Stimulated activated CD8-positive, alpha-beta memory T cell treated with anti-CD3 and anti-CD28 coated beads, Interleukin-7, amount 100 ng/mL, for 4 hours (primary cell): ENCODE data around the gene ASAP2.

ENCODE experiments used
- DNase-seq, 2 donors: peaks; one replicate each; pipeline ENCODE4 v3.0.0-alpha.2; 2020; ENCODE audit warnings: low read depth in 2 of 2

Gene ASAP2

DNA sequence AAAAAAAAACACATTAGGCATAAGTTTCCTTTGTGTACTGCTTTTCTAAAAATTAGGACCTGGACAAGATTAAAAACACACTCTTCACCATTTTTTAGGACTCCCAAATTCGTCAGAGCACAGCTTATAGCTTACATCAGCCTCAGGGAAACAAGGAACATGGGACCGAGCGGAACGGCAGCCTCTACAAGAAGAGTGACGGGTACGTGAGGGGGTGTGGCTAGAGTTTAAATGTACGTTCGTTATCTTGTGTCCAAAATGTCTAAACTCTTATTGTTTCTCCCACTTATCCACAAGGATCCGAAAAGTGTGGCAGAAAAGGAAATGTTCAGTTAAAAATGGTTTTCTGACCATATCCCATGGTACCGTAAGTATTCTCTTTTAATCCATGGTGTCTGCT, 137.8 kb downstream of the ASAP2 start:
- DNase-seq = no peak

DNA sequence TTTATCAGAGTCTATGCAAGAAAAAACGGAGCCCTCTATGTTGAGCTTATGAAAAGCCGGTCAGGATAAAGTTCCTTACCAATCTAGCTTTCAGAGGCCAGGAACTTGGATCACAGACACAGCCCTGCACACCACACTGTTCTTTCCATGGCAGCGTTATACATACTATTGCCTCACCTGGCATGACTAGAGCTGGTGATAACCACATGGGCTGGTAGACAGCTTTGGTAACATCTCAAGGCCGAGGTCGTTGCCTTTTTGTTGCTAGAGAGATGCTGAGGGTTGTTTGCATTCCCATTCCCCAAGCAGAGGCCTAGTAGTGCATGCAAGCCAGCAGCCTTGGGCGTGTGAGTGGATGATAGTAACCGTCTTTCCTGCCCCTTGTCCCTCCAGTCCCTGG, 138.7 kb downstream of the ASAP2 start:
- DNase-seq = no peak

DNA sequence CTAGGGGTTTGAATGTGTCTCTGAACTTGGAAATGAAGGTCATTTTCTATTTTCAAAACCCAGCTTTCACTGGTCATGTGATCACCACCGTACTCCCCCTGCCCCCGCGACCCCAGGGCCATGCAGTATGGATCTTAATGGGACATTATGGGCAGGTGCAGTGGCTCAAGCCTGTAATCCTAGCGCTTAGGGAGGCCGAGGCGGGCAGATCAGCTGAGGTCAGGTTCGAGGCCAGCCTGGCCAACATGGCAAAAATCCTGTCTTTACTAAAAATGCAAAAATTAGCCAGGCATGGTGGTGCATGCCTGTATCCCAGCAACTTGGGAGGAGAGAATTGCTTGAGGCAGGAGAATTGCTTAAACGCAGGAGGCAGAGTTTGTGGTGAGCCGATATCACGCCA, 139.4 kb downstream of the ASAP2 start:
- DNase-seq = no peak

DNA sequence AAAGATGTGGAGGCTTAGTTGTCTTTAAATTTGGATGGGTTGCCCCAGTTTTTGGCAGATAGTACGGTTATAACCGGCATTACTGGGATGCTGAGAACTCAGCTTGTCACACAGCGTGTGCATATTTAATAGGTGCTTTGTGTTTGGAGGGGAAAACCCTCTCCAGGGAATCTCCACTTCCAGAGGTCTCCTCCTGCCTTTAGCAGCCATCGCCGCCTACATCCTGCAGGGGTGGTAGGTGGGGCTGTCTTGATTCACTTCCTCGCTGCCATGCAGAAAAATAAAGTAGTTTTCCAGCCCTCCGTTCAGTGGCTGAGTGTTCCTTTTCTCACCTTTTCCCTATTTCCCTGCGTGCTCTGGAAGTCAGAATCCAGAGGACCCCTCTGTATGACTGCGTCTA, 140.3 kb downstream of the ASAP2 start:
- DNase-seq = no peak

DNA sequence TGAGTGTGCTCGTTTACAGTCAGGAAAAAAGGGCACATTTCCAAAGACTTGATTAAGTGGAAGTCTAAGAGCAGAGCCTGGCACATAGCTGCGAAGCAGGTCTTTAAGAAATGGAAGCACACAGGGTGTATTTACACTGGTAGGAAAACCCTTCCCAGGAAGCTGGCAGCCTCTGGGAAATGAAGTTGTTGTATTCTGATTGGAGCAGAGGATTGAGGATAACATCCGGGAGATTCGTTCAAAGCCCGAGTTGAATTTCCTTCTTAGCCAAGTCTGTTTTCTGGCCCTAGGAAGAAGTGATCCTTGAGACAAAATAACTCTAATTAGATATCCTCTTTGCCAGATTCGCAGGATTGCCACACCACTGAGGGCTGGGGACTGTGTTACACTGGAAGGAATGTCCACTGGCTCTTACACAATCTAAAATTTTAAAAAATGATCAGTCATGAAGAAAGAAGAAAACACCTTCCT, 140.8 kb downstream of the ASAP2 start:
- no peak for DNase-seq

DNA sequence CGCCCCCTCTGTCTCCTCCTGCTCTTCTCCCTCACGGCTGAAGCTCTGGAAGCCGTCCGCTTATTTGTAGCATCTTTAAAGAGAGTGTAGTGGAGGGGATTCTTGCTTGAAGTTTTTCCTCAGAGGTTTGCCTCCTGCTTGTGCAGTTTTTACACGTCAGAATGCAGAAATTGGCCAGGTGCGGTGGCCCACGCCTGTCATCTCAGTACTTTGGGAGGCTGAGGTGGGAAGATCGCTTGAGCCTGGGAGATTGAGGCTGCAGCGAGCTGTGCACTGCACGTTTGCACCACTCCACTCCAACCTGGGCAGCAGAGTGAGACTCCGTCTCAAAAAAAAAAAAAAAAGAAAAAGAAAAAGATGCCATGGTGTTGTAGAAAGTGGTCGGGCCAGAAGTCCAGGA, 147.7 kb downstream of the ASAP2 start:
- no peak for DNase-seq

DNA sequence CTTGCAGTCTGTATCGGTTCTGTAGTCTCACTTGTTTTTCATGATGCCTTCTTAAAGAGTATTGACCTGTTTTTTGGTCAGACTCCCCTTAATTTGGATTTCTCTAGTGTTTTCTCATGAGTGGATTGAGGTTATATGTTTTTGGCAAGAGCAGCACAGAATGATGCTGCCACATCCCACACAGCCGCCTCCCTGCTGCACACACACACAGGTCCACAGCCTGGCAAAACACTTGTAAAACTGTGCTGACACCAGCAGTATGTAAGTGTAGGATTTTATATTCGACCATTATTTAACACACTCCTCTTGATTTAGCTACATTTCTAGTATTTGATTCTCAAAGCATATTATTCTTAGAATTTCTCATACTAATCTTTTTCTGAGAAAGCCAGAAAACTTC, 148.7 kb downstream of the ASAP2 start:
- no peak for DNase-seq

DNA sequence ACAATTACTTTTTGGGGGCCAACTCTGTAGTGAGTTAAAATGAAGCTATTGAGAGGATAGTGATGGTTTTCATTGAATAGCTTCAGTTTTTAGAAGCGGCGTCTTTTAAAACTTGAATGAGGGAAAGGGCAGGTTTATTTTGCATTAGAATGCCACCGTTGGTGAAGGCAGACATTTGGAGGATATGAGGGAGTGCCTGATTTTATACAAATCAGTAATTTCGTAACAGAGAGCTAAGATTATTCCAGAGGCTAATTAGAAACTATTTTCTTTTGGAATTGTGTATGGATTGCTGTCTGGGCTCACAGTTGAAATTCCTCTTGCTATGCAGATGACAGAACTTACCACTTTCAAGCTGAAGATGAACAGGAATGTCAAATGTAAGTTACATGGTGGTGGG, 149.1 kb downstream of the ASAP2 start:
- DNase-seq = no peak

DNA sequence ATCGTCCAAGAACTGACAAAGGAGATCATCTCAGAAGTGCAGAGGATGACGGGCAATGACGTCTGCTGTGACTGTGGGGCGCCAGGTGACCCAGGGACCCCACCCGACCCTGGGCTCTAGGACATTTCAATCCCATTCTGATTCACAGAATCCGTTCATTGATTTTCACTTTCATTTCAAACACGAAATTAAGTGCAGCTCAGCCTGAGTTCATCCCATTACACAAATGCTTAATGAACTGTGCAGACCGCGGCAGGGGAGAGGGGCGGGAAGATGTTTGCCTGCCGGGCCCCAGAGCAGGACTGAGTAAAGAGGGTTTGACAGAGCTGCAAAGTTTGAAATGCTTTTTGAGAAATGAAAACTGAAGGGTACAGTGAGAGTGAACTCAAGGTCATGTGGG, 149.6 kb downstream of the ASAP2 start:
- no peak for DNase-seq

DNA sequence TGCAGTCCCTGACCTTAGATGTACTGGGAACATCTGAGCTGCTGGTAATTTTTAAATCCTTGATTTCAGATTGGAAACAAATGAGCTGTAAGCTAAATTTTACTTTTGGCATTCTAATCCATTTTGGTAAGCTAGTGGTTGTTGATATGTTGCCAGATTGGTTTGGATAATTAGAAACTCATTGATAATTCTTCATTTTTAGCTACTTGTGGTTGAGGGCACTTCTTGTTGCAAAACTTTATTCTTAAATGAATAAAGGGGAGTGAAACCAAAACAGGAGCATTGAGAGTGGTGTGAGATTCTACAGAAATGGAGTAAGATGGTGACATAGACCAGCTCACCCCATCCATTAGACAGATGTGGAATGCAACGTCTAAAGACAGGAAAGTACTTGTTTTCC, 152.2 kb downstream of the ASAP2 start:
- no peak for DNase-seq

DNA sequence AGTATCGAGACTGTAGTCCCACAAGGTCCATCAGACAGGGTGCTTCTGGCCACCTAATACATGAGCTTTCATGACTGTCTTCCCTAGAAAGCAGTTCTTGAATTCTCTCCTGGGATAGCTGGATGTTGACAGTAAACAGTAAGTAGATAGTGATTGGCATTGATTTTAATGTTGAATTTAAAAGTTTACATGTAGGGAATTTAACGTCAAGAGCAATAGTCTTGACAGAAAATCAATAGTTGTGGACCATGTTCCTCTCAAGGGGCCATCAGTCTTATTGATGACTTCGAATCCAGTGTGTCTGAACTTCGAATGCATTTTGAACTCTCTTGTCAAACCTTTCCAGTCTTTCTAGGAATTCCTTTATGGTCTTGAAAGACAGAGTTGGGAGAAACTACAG, 152.9 kb downstream of the ASAP2 start:
- DNase-seq = no peak

DNA sequence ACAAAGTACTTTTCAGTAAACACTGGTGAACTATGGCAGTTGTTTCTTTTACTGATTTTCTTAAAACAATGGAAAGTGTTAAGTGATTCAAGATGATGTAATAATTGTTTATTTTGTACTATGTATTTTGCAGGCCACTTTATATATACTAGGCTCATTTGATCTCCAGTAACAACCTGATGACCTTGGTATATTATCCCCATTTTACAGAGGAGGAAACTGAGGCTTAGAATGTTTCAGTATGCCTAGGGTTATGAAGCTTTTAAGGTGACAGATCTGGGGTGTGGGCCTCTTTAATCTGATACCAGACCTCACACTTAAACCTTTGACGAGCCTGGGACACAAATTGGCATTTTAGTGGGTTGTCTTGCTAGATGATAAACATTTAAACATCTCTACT, 153.5 kb downstream of the ASAP2 start:
- DNase-seq = no peak

DNA sequence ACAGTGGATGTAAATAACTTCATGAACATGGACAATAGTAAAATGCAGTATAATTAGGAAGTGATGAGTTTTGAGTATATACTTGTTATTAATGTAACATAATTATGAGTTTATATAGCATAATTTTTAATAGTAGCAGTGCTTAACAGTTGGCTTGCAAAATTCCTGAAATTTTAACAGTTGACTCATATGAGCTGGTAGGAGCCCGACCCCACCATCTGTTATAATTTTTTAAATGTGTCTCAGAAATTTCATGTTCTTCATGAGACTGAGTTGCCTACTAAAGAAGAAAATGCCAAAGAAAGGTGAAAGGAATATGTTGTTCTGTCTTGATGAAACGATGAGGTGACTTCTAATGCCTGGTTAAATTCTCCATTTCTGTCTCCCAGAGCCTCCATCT, 154.1 kb downstream of the ASAP2 start:
- no peak for DNase-seq

DNA sequence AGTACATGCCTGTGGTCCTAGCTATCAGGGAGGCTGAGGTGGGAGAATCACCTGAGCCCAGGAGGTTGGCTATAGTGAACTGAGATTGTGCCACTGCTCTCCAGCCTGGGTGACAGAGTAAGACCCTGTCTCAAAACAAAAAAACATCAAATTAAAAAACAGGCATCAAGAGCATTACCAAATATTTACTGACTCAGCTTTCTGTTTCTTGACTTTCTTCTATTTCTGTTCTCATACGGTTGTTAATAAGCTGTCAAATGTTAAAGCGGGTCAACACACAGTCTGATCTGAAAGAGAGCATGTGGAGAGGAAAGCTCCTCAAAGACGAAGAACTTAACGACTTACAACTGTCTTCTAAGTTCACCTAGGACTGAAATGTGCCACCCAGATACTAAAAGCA, 157.8 kb downstream of the ASAP2 start:
- DNase-seq = no peak

DNA sequence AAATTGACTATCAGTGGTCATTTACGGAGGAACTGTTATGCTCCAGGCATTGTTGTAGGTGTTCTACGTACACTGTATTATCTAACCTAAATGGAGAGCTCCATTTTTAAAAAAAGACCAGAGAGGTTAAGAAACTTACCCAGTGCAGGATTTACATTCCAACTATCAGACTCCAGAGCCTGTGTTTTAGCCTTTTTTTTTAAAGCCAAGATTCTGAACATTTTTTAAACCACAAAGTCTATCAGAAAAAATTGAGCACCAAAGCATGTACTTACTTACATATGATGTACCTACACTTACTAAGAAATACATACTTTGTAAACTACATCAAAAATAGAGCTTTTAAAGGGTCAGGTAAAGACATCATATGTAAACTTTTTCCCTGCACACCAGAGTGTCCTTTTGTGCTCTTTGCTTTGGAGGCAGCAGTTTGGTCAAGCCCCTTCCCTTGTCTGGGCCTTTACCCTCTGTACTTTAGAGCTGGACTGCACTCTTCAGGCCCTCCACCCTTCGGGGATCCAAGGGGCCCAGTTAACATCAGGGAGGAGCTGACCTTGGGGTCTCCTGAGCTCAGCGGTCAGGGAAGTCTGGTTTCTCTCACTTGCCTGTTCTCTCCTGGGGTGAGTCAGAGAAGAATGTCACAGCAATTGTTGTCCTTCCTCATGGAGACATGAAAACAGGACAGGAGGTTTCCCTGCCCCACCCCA, 158.3 kb downstream of the ASAP2 start:
- no peak for DNase-seq

DNA sequence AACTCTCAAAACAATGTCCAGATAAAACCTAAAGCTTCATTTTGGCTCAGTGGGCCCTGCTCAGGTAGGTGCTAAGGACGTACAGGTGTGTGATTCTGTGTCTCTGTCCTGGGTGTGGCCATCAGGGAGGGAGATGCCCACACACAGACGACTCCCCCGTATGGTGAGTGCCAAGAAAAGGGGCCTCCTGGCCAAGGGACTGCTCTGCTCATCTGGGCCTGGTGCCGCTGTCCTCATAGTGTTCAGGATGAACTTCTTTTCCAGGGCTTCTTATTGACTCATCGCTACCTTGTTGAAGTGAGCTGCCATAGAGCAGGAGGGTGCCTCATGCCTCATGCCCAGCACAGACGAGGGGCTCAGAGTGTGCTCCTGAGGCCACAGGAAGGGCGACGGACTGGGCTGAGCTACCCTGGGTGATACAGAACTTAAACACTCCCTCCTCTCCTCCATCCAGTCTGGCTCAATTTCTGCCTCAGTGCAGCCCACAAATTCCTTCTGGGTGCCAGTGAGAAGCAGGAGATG, 158.9 kb downstream of the ASAP2 start:
- no peak for DNase-seq

DNA sequence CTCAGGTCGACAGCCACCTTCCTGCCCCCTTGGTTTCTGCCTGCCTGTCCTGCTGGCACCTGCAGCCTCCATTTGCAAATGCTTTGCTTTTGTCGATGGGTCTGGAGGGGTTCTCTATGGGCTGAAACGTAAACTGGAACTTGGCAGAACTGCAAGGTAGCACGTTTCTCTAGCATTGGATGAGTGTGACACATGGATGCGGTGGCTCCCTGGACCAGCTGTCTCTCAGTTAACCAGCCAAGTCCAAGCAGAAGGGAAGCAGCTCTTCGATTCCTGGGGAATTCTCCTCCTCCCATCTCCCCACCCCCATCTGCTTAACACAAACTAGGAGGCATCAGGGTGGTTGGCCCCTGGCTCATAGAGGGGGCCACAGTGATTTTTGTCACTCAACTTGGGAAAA, 159.4 kb downstream of the ASAP2 start:
- DNase-seq = no peak

DNA sequence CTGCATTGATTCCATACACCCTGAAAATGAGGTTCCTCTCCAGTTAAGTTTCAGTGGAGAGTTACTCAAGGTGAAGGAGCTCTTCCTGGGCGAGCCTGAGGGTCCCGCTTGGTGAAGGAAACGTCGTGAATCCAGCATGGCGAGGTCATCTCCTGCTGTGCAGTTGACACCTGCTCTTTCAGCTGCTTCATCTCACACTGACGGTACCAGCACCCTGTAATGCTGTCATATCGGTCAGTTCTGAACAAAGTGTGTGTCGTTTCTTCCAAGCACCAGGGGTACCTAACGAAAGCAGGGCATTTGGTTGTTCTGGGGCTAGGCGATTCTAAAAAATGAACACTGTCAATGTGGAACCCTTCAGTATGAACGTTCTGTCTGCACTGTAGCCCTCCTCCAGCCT, 164.1 kb downstream of the ASAP2 start:
- DNase-seq = no peak

DNA sequence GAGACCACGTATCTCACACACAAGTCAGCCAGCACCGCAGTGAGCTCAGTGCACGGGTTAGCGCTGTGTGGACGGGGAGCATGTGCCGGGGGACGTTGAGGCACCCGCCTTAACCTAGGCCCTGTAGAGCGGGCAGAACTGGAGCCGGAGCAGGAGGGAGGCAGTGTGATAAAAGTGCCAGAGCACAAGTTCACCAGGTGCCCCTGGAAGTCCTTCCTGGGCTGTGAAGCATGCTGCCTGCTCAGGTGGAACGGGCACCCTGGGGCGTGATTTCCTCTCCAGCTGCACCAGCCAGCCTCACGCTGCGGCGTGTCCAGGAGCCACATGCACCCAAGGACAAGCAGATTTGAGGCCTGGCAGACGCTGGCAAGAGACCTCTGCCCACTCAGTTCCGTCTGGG, 166.4 kb downstream of the ASAP2 start:
- DNase-seq = no peak

DNA sequence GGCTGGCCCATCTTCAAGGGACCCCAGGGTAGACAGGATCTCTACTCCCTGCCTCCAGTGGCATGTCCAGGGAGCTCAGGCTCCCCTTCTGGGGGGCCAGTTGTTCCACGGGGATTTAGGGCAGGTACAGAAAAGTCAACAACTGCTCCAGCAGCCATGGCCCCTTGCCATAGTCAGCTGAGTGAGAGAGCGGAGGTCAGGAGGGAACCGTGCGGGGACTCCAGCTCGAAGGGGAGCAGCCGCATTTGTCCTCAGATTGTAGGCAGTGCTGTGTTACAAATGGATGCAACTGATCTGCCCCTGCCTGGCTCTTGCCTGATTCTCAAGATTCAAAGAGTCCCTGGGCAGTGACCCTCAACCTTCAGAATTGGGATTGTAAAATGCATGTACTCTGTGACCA, 166.9 kb downstream of the ASAP2 start:
- no peak for DNase-seq

DNA sequence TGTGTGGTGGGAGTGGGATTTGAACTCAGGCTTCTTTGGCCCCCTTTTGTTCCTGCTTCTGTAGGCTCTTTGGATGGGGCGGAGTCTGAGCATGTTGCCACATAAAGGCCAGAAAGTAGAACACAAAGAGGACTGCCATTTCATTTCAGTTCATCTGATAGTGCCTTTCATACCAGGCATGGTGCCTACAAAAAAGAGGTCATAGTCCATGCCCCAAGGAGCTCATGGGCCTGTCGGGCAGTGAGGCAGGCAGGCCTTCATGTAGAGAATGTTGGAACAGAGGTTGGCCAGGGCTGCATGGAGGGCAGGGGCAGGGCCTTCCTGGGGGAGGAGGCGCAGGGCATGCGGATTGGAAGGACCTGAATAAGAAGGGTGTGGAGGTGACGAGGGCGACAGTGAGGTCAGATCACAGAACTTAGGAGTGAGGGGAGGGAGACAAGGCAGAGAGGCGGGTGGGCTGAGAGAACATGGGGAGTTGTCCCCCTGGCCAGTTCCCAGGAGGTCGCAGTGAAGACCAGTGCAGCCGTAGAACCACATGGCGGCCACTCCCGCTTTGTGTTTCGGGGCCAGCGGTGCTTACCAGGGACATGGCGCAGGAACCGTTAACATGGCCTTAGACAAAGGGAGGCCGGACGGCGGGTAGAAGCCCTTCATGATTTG, 167.6 kb downstream of the ASAP2 start:
- DNase-seq = no peak

DNA sequence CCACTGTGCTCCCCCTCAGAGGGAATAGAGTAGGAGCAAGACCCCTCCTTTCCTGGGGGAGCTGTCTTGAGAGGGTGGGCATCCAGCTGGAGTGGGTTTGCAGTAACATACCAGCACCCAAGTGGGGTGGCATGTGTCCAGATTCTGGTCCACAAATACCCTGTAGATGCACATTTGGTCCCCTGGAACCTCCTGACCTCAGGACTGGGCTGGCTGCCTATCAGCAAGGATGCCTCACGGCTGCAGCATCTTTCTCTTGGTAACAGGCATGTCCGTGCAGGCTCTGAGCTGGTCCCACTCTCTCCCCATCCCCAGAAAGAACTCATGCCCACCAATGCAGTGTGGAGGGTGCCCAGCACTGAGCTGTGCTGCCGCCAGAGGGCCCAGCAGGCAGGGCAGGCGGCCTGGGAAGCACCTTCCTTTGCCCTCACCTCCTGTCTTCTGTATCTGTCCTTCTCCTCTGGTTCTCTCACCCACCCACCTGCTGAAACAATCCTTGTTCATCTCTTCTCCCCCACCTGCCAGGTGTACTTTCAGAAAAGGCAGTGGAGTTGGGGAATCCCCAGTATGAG, 169.3 kb downstream of the ASAP2 start:
- no peak for DNase-seq

DNA sequence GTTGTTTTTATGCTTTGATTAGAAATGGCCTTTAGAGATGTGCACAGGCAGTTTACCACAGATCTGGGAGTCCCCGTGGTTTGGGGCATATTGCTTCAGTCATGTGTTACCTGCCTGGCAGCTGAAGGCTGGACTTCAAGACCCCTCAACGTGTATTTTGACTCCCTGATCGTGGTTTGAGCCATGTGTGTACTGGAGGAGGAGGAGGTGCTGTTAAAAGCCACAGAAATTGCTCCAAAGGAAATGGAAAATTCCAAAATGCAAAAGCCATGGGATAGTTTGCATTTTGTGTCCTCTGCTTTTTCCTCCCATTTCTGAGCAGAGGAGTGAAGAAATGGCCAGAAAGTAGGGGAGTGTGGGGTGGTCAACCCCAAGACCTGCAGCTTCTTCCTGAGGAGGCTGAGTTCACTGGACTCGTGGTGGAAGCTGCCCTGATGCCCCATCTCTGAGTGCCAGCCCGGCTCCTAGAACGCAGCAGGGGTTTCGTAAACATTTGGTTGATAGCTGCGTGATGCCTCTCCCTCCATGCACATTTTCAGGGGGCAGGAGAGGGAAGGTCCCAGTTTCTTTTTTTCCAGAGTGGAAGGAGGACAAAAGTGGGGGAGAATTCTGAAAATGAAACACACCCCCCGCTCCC, 171.0 kb downstream of the ASAP2 start:
- DNase-seq = no peak
